Endodermal cell (in vitro differentiated cells): ENCODE results near the gene ARMC2. TPM values are rescaled to one million over a fixed set of nuclear protein-coding genes. Genes with fewer than 3 reads are reported as not detected.

Experiments
- DNase-seq: peaks from one replicate; pipeline ENCODE4 v3.0.0-alpha.2; 2017
- H3K27ac ChIP-seq: 2 replicates; pipeline ENCODE4 v1.5.1; 2013; ENCODE audit warnings: mild to moderate bottlenecking, low read depth, low read length, moderate library complexity
- H3K27me3 ChIP-seq: 2 replicates; pipeline ENCODE4 v1.6.1; 2013; ENCODE audit warnings: mild to moderate bottlenecking, low read length, moderate library complexity; ENCODE audit not compliant: insufficient read depth, control insufficient read depth, poor library complexity, severe bottlenecking
- H3K36me3 ChIP-seq: 2 replicates; pipeline ENCODE4 v1.7.0; 2013; ENCODE audit warnings: mild to moderate bottlenecking, low read length, moderate library complexity; ENCODE audit not compliant: control insufficient read depth, insufficient read depth
- H3K4me1 ChIP-seq: one replicate; pipeline ENCODE4 v1.7.0; 2013; ENCODE audit warnings: low read length; ENCODE audit not compliant: control insufficient read depth, insufficient read depth
- H3K4me3 ChIP-seq: 2 replicates; pipeline ENCODE4 v1.5.1; 2013; ENCODE audit warnings: mild to moderate bottlenecking, low read length, moderate library complexity
- H3K9ac ChIP-seq: 2 replicates; pipeline ENCODE4 v1.6.1; 2013; ENCODE audit warnings: mild to moderate bottlenecking, low read length, moderate library complexity; ENCODE audit not compliant: poor library complexity, severe bottlenecking; ENCODE audit errors: extremely low read depth
- H3K9me3 ChIP-seq: 2 replicates; pipeline ENCODE4 v1.6.1; 2013; ENCODE audit warnings: mild to moderate bottlenecking, low read length, moderate library complexity; ENCODE audit not compliant: control insufficient read depth
- H3K27ac Mint-ChIP-seq: 2 replicates; pipeline ENCODE4 v1.8.0; 2020; ENCODE audit warnings: mixed read lengths
- H3K27me3 Mint-ChIP-seq: 2 replicates; pipeline ENCODE4 v1.8.0; 2021; ENCODE audit warnings: mild to moderate bottlenecking, mixed read lengths; ENCODE audit not compliant: insufficient read depth
- H3K36me3 Mint-ChIP-seq: 2 replicates; pipeline ENCODE4 v1.8.0; 2020; ENCODE audit warnings: low read depth, mixed read lengths
- H3K4me1 Mint-ChIP-seq: 2 replicates; pipeline ENCODE4 v1.8.0; 2020; ENCODE audit warnings: mixed read lengths
- H3K4me3 Mint-ChIP-seq: 2 replicates; pipeline ENCODE4 v1.8.0; 2020; ENCODE audit warnings: mild to moderate bottlenecking, moderate library complexity, mixed read lengths
- H3K9me3 Mint-ChIP-seq: 2 replicates; pipeline ENCODE4 v1.8.0; 2020; ENCODE audit warnings: mild to moderate bottlenecking, mixed read lengths
- WGBS, 2 experiments: methylation state at CpG; one replicate each; pipeline versions ENCODE4 v1.1.5 to v1.1.7; 2013; ENCODE audit warnings: missing lambda C conversion rate in 2 of 2, mixed read lengths in 1 of 2; ENCODE audit not compliant: insufficient coverage in 1 of 2, insufficient read length in 1 of 2; 5-methylcytosine and 5-hydroxymethylcytosine counted together
- total RNA-seq, 2 donors: library from RNA; stranded (reverse); fragmentation: NEBNext Ultra II Directional in 1 of 2; extraction: Animal tissue kit (Norgen Biotek cat#: 25700) in 1 of 2; gene quantifications; 2 replicates in 1 of 2; 3 replicates in 1 of 2; pipeline ENCODE4 v1.2.1, GENCODE V29; 2021
- TF ChIP-seq, protein P1 (sequence below): fragments of 200-600 bp; sonication (generic); conservative IDR thresholded peaks from 2 replicates; pipeline ENCODE4 v1.5.0; 2021; ENCODE audit warnings: antibody characterized with exemption, mild to moderate bottlenecking

Gene ARMC2
- total RNA-seq, 2 donors from 2014 or later, result 7.1 to 8.3 TPM

GRCh38 chr6:108996208-108996607 lies 148.0 kb downstream of the ARMC2 start:
- Histone ChIP-seq H3K36me3 (peaks cover 18% of the 10 kb centered on the region), H3K9ac (no peak overlapping the region), H3K4me3 (no peak overlapping the region), H3K27me3 (no peaks in the 10 kb centered on the region), H3K9me3 (no peaks in the 10 kb centered on the region), H3K27ac (no peak overlapping the region), H3K4me1 (peaks cover 2% of the 10 kb centered on the region)
- H3K27ac Mint-ChIP-seq, result no peak overlapping the region
- WGBS, 2 experiments, result 95% methylated on average over 1 of the region's 1 CpG; no CpG with 5 or more reads in 1 of the 2 experiments
- H3K36me3 Mint-ChIP-seq, result peaks cover 13% of the 10 kb centered on the region
- DNase-seq, result no peak
- peaks cover under 1% of the 10 kb centered on the region for H3K4me1 Mint-ChIP-seq
- TF ChIP-seq, protein P1, sequence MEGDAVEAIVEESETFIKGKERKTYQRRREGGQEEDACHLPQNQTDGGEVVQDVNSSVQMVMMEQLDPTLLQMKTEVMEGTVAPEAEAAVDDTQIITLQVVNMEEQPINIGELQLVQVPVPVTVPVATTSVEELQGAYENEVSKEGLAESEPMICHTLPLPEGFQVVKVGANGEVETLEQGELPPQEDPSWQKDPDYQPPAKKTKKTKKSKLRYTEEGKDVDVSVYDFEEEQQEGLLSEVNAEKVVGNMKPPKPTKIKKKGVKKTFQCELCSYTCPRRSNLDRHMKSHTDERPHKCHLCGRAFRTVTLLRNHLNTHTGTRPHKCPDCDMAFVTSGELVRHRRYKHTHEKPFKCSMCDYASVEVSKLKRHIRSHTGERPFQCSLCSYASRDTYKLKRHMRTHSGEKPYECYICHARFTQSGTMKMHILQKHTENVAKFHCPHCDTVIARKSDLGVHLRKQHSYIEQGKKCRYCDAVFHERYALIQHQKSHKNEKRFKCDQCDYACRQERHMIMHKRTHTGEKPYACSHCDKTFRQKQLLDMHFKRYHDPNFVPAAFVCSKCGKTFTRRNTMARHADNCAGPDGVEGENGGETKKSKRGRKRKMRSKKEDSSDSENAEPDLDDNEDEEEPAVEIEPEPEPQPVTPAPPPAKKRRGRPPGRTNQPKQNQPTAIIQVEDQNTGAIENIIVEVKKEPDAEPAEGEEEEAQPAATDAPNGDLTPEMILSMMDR, result no peak
- no peak overlapping the region for H3K4me3 Mint-ChIP-seq
- no peaks in the 10 kb centered on the region for H3K9me3 Mint-ChIP-seq
- H3K27me3 Mint-ChIP-seq, result no peaks in the 10 kb centered on the region

GRCh38 chr6:108998485-108998884 lies 150.3 kb downstream of the ARMC2 start:
- Histone ChIP-seq H3K4me1 (peaks cover 9% of the 10 kb centered on the region), H3K9me3 (no peaks in the 10 kb centered on the region), H3K27ac (no peak overlapping the region), H3K4me3 (no peak overlapping the region), H3K9ac (no peak overlapping the region), H3K36me3 (peaks cover 18% of the 10 kb centered on the region), H3K27me3 (no peaks in the 10 kb centered on the region)
- Mint-ChIP-seq H3K4me3 (no peak overlapping the region), H3K36me3 (peaks cover 6% of the 10 kb centered on the region), H3K9me3 (no peaks in the 10 kb centered on the region), H3K4me1 (peaks cover 14% of the 10 kb centered on the region), H3K27ac (no peak overlapping the region), H3K27me3 (no peaks in the 10 kb centered on the region)
- TF ChIP-seq, protein P1, result no peak
- DNase-seq, result no peak
- 98 to 100% methylated on average over 2 to 3 of the region's 3 CpGs for WGBS, 2 experiments

DNA sequence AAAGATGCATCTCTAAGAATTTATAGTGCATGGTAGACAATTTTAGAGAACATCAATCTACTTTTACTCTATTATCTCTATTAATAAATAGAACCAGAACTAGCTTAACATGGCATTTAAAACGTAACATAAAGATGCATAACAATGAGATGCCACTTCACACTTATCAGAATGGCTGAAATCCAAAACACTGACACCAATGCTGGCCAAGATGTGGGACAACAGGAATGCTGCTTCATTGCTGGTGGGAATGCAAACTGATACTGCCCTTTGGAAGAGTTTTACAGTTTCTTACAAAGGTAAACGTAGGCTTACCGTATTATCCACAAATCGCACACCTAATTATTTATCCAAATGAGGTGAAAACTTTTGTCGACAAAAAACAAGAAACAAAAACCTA lies 151.2 kb downstream of the ARMC2 start:
- H3K36me3 ChIP-seq, result peaks cover 13% of the 10 kb centered on the region
- TF ChIP-seq, protein P1, result no peak
- H3K36me3 Mint-ChIP-seq, result no peaks in the 10 kb centered on the region
- no peaks in the 10 kb centered on the region for H3K9me3 ChIP-seq
- no peaks in the 10 kb centered on the region for H3K27me3 ChIP-seq
- H3K4me3 ChIP-seq, result no peak overlapping the region
- WGBS, 2 experiments, result 92 to 95% methylated on average over 2 to 5 of the region's 5 CpGs
- H3K27me3 Mint-ChIP-seq, result no peaks in the 10 kb centered on the region
- H3K9me3 Mint-ChIP-seq, result no peaks in the 10 kb centered on the region
- H3K27ac ChIP-seq, result no peak overlapping the region
- peaks cover 14% of the 10 kb centered on the region for H3K4me1 Mint-ChIP-seq
- no peak overlapping the region for H3K4me3 Mint-ChIP-seq
- peaks cover 9% of the 10 kb centered on the region for H3K4me1 ChIP-seq
- H3K9ac ChIP-seq, result no peak overlapping the region
- no peak overlapping the region for H3K27ac Mint-ChIP-seq
- DNase-seq, result no peak
